HG03439 (cell line): ENCODE data around the gene PKDREJ.

ENCODE experiments used
- ATAC-seq: cut with Tn5 transposase; IDR thresholded peaks from one replicate; pipeline ENCODE4 v1.9.1; 2021; ENCODE audit warnings: mild to moderate bottlenecking, moderate library complexity; ENCODE audit not compliant: unreplicated experiment

The PKDREJ gene

GRCh38 chr22:46240073-46240472, 23.1 kb downstream of the PKDREJ start:
- ATAC-seq: no peak

GRCh38 chr22:46239261-46240048, 23.7 kb downstream of the PKDREJ start:
- ATAC-seq: no peak

- no peak for ATAC-seq
Measured at GRCh38 chr22:46238541-46238940, 24.6 kb downstream of the PKDREJ start.

GRCh38 chr22:46237453-46238124, 25.6 kb downstream of the PKDREJ start:
- ATAC-seq: no peak

- no peak for ATAC-seq
Measured at GRCh38 chr22:46234969-46235368, 28.2 kb downstream of the PKDREJ start.

GRCh38 chr22:46233231-46233630, 29.9 kb downstream of the PKDREJ start:
- no peak for ATAC-seq

GRCh38 chr22:46230262-46230901, 32.8 kb downstream of the PKDREJ start:
- no peak for ATAC-seq

GRCh38 chr22:46229701-46230100, 33.4 kb downstream of the PKDREJ start:
- ATAC-seq: no peak

GRCh38 chr22:46226577-46226976, 36.6 kb downstream of the PKDREJ start:
- ATAC-seq: no peak

GRCh38 chr22:46225631-46226030, 37.5 kb downstream of the PKDREJ start:
- no peak for ATAC-seq

- no peak for ATAC-seq
Measured at GRCh38 chr22:46224898-46225290, 38.2 kb downstream of the PKDREJ start.

GRCh38 chr22:46224044-46224897, 38.9 kb downstream of the PKDREJ start:
- ATAC-seq: no peak

- ATAC-seq: no peak
Measured at GRCh38 chr22:46220921-46221320, 42.2 kb downstream of the PKDREJ start.

GRCh38 chr22:46219636-46220035, 43.5 kb downstream of the PKDREJ start:
- ATAC-seq: no peak

GRCh38 chr22:46214616-46215015, 48.5 kb downstream of the PKDREJ start:
- no peak for ATAC-seq

- no peak for ATAC-seq
Measured at GRCh38 chr22:46214149-46214548, 49.0 kb downstream of the PKDREJ start.

- no peak for ATAC-seq
Measured at GRCh38 chr22:46213052-46213451, 50.1 kb downstream of the PKDREJ start.

- ATAC-seq: no peak
Measured at GRCh38 chr22:46212195-46212594, 50.9 kb downstream of the PKDREJ start.

- no peak for ATAC-seq
Measured at GRCh38 chr22:46209262-46209661, 53.9 kb downstream of the PKDREJ start.
